Liver (tissue), 3 donors: ENCODE measurements around the gene SBF2.

Experiments
- FOXA1 ChIP-seq: IDR thresholded peaks from 2 replicates; pipeline ENCODE4 v1.6.1; 2016; ENCODE audit warnings: antibody characterized with exemption
- HNF4A ChIP-seq, 2 donors: conservative IDR thresholded peaks; 2 replicates each; pipeline ENCODE4 v1.6.1; 2016; ENCODE audit warnings: antibody characterized with exemption in 2 of 2, mild to moderate bottlenecking in 2 of 2
- JUND ChIP-seq, 2 donors: IDR thresholded peaks; 2 replicates each; pipeline ENCODE4 v1.6.1; 2016; ENCODE audit warnings: antibody characterized with exemption in 2 of 2
- RAD21 ChIP-seq, 2 donors: IDR thresholded peaks; 2 replicates each; pipeline ENCODE4 v1.6.1; 2016; ENCODE audit warnings: antibody characterized with exemption in 2 of 2, mild to moderate bottlenecking in 2 of 2
- TAF1 ChIP-seq: conservative IDR thresholded peaks from 2 replicates; pipeline ENCODE4 v1.6.1; 2016; ENCODE audit warnings: antibody characterized with exemption, mild to moderate bottlenecking
- YY1 ChIP-seq: IDR thresholded peaks from 2 replicates; pipeline ENCODE4 v1.6.1; 2016; ENCODE audit warnings: antibody characterized with exemption, mild to moderate bottlenecking
- TF ChIP-seq, protein P1 (sequence below): fragments of 150-350 bp; IDR thresholded peaks from 2 replicates; pipeline ENCODE4 v1.5.1; 2017; ENCODE audit warnings: improper control_type of control experiment, low read depth, low read length; ENCODE audit not compliant: missing input control
- TF ChIP-seq, protein P2 (sequence below): IDR thresholded peaks from 2 replicates; pipeline ENCODE4 v1.6.1; 2016; ENCODE audit warnings: antibody characterized with exemption
- TF ChIP-seq, protein P3 (sequence below): IDR thresholded peaks from 2 replicates; pipeline ENCODE4 v1.6.1; 2016; ENCODE audit warnings: antibody characterized with exemption, mild to moderate bottlenecking
- donor health status: healthy.
- donor health status: healthy.

DNA sequence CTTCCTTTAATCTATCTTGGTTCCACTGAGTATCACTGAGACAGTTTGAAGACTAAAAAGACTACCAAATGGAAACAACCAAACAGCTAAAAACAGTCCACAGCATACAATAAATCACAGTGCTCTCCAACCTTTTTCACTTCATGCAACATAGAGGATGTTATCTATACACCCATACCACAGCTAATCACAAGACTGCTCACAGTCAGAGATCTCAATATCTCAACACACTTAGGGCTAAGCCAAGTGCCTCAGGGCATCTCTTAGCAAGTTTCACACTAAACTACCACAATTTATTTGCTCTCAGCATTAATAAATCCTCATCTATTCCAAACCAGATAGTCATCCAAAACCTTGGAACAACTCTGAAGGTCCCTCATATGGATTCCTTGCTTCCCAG is 129.4 kb downstream of the SBF2 start:
- TF ChIP-seq, protein P1, sequence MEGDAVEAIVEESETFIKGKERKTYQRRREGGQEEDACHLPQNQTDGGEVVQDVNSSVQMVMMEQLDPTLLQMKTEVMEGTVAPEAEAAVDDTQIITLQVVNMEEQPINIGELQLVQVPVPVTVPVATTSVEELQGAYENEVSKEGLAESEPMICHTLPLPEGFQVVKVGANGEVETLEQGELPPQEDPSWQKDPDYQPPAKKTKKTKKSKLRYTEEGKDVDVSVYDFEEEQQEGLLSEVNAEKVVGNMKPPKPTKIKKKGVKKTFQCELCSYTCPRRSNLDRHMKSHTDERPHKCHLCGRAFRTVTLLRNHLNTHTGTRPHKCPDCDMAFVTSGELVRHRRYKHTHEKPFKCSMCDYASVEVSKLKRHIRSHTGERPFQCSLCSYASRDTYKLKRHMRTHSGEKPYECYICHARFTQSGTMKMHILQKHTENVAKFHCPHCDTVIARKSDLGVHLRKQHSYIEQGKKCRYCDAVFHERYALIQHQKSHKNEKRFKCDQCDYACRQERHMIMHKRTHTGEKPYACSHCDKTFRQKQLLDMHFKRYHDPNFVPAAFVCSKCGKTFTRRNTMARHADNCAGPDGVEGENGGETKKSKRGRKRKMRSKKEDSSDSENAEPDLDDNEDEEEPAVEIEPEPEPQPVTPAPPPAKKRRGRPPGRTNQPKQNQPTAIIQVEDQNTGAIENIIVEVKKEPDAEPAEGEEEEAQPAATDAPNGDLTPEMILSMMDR = no peak
- TF ChIP-seq, protein P2, sequence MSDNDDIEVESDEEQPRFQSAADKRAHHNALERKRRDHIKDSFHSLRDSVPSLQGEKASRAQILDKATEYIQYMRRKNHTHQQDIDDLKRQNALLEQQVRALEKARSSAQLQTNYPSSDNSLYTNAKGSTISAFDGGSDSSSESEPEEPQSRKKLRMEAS = no peak
- TF ChIP-seq JUND (IDR thresholded peaks at IDR 0.05) (no peak), RAD21 (IDR thresholded peaks at IDR 0.05) (no peak), TAF1 (no peak), YY1 (no peak), HNF4A (conservative IDR thresholded peaks at IDR 0.05) (no peak), FOXA1 (no peak)
- TF ChIP-seq, protein P3, sequence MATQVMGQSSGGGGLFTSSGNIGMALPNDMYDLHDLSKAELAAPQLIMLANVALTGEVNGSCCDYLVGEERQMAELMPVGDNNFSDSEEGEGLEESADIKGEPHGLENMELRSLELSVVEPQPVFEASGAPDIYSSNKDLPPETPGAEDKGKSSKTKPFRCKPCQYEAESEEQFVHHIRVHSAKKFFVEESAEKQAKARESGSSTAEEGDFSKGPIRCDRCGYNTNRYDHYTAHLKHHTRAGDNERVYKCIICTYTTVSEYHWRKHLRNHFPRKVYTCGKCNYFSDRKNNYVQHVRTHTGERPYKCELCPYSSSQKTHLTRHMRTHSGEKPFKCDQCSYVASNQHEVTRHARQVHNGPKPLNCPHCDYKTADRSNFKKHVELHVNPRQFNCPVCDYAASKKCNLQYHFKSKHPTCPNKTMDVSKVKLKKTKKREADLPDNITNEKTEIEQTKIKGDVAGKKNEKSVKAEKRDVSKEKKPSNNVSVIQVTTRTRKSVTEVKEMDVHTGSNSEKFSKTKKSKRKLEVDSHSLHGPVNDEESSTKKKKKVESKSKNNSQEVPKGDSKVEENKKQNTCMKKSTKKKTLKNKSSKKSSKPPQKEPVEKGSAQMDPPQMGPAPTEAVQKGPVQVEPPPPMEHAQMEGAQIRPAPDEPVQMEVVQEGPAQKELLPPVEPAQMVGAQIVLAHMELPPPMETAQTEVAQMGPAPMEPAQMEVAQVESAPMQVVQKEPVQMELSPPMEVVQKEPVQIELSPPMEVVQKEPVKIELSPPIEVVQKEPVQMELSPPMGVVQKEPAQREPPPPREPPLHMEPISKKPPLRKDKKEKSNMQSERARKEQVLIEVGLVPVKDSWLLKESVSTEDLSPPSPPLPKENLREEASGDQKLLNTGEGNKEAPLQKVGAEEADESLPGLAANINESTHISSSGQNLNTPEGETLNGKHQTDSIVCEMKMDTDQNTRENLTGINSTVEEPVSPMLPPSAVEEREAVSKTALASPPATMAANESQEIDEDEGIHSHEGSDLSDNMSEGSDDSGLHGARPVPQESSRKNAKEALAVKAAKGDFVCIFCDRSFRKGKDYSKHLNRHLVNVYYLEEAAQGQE = no peak
